Activated CD8-positive, alpha-beta memory T cell treated with anti-CD3 and anti-CD28 coated beads for 36 hours (primary cell): ENCODE data around the gene ZFAND2A. TPM values are rescaled to one million over a fixed set of nuclear protein-coding genes. Genes with fewer than 3 reads are reported as not detected.
"Not testable (repeated sequence)": the region's sequence is repeated elsewhere in the genome, so short reads cannot be mapped to it uniquely, and the experiment has no call there.

Experiments
- CTCF ChIA-PET: fragments of 350-600 bp; sonication (Branson Sonifier 250); formaldehyde crosslinking; loops from one replicate; lab custom pipeline; 2021; ENCODE audit warnings: antibody characterized with exemption; lab: Charles Lee
- POLR2A ChIA-PET: fragments of 350-600 bp; sonication (Branson Sonifier 250); formaldehyde crosslinking; loops from one replicate; lab custom pipeline; 2021; ENCODE audit warnings: antibody characterized with exemption; lab: Charles Lee
- total RNA-seq, 2 experiments: library from RNA; stranded (reverse); gene quantifications; one replicate each; pipeline ENCODE4 v1.2.3, GENCODE V29; 2021

ZFAND2A gene
- total RNA-seq, 2 experiments from 2014 or later: 21.3 to 24.2 TPM

DNA sequence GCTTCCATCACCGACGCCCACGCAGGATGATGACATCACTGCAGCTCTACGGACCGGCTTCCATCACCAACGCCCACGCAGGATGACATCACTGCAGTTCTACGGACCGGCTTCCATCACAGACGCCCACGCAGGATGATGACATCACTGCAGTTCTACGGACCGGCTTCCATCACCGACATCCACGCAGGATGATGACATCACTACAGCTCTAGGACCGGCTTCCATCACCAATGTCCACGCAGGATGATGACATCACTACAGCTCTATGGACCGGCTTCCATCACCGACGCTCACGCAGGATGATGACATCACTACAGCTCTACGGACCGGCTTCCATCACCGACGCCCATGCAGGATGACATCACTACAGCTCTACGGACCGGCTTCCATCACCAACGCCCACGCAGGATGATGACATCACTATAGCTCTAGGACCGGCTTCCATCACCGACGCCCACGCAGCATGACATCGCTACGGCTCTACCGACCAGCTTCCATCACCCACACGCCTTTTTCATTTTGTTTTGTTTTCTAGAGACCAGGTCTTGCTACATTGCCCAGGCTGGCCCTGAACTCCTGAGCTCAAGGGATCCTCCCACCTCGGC, 42.6 kb downstream of the ZFAND2A start:
- CTCF ChIA-PET: no interaction called here
- POLR2A ChIA-PET: no interaction called here

DNA sequence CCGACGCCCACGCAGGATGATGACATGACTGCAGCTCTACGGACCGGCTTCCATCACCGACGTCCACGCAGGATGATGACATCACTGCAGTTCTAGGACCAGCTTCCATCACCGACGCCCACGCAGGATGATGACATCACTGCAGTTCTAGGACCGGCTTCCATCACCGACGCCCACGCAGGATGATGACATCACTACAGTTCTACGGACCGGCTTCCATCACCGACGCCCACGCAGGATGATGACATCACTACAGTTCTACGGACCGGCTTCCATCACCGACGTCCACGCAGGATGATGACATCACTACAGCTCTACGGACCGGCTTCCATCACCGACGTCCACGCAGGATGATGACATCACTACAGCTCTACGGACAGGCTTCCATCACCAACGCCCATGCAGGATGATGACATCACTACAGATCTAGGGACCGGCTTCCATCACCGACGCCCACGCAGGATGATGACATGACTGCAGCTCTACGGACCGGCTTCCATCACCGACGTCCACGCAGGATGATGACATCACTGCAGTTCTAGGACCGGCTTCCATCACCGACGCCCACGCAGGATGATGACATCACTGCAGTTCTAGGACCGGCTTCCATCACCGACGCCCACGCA, 43.5 kb downstream of the ZFAND2A start:
- CTCF ChIA-PET: not testable (repeated sequence)

DNA sequence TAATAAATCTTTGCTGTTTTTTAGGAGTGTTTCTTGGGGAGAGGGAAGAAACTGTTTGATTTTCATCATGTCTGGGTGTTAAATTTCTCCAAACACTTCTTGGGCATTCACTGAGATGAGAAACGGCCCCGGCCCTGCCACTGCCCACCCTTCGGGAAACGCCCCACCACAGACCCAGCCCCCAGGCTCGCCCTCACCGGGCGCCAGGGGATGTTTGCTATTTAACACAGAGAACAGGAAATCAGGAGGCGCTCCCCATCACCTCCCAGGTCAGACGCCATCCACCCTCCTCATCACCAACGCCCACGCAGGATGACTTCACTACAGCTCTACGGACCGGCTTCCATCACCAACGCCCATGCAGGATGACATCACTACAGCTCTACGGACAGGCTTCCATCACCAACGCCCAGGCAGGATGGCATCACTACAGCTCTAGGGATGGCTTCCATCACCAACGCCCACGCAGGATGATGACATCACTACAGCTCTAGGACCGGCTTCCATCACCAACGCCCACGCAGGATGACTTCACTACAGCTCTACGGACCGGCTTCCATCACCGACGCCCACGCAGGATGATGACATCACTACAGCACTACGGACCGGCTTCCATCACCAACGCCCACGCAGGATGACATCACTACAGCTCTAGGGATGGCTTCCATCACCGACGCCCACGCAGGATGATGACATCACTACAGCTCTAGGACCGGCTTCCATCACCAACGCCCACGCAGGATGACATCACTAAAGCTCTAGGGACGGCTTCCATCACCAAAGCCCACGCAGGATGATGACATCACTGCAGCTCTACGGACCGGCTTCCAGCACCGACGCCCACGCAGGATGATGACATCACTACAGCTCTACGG, 44.6 kb downstream of the ZFAND2A start:
- CTCF ChIA-PET, POLR2A ChIA-PET: not testable (repeated sequence)

More for the DNA sequence above, 43.5 kb downstream of the ZFAND2A start:
- POLR2A ChIA-PET: not testable (repeated sequence)

DNA sequence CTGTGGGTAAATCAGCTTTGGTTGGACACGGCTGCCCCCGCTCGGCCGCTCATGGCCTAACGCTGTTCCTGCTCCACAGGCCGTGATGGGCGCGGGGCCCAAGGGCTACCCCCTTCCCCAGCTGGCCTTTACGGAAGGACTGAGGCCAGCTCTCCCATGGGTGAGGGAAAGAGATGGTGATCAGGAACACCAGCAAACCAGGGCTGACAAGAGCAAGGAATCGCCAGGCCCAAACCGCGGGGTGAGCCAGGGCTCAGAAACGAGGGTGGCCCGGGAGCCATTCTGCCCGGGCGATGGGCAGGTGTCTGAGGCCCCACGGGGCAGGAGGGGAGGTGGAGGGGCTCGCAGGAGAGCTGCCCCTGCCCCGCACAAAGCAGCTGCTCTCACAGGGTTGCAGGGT, 45.5 kb downstream of the ZFAND2A start:
- POLR2A ChIA-PET: no interaction called here
- CTCF ChIA-PET: no interaction called here

DNA sequence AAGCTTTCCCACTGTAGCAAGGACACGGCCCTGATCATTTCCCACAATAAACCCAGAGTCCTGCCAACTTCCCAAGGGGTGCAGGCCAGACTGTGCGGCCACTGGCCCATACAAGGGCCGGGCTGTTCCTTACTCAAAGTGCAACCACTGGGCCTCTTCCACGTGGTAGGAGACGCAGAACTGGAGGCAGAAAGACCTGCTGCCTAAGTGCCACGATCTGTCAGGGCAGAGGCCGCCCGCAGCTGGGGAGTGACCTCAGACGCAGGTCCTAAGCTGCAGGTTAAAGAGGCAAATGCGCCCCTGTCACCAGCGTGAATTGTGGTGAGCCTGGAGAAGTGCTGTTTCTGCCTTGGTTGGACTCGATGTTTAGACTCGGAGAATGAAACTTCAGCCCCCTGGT, 45.9 kb downstream of the ZFAND2A start:
- ChIA-PET CTCF (no interaction called here), POLR2A (no interaction called here)

DNA sequence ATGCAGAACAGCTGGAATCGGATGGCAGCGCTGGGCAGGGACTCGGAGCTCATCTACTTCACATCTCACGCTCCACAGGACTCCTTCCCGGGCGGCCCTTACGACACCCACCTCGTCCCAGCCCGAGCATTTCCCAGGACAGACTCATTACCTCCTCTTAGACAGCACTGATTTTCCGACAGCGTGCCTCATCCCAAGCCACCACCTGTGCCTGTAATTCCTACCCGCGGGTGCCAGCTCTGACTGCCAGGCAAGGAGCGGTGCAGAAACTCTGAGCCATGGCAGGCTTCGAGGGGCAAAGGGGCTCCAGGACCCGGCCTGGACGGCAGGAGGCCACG, 46.5 kb downstream of the ZFAND2A start:
- ChIA-PET POLR2A (no interaction called here), CTCF (no interaction called here)

DNA sequence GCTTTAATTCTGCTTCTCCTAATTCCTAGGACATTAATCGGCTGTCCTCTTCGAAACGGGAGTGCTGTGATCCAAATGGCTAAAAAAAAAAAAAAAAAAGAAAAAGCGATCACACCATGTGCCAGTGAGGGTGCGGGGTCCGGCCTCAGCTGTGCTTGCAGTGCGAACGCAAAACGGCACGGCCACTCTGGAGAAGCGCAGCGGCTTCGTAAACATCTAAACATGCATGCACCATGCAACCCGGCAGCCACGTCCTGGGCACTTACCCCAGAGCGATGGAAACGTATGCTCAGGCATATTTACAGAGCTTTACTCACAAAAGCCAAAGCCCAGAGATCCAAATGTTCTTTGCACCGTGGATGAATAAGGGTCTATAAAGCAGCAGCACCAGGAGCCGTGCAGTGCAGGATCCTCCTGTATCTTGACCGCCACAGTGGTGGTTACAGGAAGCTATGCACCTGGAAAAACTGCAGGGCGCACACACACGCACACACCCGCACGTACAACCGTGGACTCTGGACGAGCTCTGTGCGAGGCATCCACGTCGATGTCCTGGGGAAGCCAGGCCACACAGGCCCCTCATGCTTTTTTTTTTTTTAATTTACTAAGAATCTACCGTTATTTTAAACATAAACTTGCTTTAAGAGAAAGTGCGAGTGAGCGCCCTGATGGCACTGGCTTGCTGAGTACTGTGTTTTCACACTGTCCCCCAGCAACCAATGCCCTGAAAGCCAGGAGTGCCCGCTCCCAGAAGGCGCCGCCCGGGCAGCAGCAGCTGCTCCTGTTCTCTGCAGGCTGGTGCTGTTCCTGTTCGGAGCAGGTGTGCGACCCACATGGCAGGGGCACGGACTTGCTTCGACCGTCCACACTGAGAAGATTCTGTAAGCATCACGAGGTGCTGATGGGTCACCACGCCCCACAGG, 47.1 kb downstream of the ZFAND2A start:
- CTCF ChIA-PET: no interaction called here
- POLR2A ChIA-PET: no interaction called here

DNA sequence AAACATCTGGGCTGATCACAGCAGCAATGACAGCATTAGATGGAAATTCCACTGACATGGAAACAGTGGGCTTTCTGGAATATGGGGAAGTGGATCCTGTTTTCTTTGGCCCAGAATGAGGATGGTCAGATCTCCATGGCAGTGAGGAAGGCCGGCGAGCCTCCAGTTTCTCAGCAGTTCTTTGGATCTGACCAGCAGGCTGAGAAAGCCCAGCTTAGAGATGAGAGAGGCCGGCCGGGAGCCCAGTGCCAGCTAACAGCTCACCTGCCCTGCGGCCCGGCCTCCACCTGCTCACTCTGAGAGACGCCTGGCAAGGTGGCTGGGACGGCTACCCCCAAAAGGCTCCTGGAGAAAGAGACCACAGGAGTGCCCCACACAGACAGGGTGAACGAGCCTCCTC, 47.9 kb downstream of the ZFAND2A start:
- POLR2A ChIA-PET: no interaction called here
- CTCF ChIA-PET: no interaction called here

DNA sequence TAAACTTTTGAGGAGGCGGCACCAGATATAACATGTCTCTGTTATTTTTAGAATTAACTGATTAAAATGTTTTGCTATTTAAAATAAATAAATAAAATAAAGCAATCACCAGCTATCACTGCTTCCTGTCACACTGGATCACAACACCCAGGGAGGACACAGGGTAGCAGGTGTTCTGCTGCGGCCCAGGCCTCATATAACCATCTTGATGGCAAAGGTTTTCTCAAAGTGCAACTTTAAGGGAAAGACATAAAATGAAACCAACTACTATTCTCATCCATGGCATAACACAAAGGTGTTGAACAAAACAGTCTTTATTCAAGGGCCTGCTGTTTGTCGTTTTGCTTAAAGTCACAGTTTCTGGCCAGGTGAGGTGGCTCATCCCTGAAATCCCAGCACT, 48.8 kb downstream of the ZFAND2A start:
- ChIA-PET CTCF (no interaction called here), POLR2A (interaction anchor here (0.6 kb wide), 1 partner anchor 88 kb away, joined by 4 read pairs; no protein-coding TSS in a partner anchor)

DNA sequence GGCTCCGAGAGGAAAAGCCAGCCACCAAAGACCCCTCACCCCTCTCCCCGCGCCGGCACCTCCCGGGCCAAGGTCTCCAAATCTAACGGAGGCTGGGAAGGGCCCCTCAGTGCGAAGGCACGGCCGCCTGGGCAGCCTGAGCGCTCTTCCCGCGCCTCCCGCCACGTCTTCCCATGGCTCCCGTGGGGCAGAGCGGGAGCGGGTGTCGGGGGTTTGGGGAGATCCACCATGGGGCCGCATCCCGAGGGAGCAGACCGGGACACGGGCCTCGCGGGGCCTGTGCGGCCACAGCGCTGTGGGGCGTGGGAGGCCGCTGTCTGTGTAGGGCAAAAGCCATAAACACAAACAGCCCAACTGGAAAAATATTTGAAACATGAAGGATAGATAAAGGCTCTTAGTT, 49.6 kb downstream of the ZFAND2A start:
- CTCF ChIA-PET: no interaction called here
- POLR2A ChIA-PET: no interaction called here

DNA sequence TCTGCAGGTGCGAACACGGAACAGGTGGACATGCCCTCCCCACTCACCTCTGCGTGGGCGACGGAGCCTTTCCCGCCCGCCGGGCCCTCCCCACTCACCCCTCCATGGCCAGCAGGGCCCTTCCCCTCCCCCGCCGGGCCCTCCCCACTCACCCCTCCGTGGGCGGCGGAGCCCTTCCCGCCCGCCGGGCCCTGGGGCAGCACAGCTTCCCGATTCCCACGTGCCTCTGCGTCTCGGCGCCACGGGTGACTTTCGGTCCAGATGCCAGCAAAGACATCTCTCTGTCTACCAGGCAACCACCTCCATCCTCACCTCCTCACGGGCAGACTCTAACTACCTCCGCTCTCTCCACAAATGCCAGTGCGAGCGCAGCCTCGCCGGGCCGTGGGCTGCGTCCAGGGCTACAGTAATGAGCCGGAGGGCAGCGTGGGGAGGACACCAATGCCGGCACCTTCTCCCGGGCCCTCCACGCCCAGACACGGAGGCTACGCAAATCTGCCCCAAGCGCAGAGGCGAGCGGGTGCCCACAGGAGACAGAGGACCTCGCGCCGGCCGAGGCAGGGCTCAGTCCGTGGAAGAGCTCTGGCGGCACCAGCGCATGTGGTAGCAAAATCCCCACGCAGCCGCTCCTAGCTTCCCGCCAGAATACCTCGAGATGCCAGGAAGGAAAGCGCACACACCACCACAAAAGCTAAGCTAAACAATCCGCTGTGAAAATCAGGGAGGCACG, 50.2 kb downstream of the ZFAND2A start:
- CTCF ChIA-PET: no interaction called here

DNA sequence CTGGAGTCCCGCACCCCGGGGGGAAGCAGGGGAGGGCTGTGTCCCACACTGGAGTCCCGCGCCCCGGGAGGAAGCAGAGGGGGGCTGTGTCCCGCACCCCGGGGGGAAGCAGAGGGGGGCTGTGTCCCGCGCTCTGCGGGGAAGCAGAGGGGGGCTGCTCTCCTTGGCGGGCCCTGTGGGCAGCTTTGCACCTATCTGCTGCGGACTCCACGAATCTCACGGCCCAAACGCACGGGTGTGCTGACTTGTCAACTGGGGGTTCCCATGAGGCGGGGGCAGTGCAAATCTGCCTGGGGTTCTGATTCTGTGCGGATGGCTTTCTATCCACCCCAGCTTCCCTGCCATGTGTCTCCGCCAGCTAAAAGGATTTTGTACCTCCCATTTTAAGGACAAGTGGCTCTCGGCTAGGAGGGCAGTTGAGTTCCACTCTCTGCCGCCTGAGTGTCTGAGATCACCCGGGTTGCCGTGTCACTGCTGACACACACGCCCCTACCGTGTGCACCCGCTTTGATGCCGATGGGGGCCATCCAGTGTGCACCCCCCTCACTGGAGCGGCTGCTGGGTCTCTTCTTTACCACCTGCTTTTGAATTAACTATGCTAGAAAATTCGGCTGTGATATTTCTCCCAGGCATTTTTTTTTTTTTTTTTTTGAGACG, 51.6 kb downstream of the ZFAND2A start:
- ChIA-PET CTCF (interaction anchor here (0.6 kb wide), 1 partner anchor 64 kb away, joined by 3 read pairs; no protein-coding TSS in a partner anchor), POLR2A (no interaction called here)

More for the DNA sequence above, 50.2 kb downstream of the ZFAND2A start:
- POLR2A ChIA-PET: no interaction called here

DNA sequence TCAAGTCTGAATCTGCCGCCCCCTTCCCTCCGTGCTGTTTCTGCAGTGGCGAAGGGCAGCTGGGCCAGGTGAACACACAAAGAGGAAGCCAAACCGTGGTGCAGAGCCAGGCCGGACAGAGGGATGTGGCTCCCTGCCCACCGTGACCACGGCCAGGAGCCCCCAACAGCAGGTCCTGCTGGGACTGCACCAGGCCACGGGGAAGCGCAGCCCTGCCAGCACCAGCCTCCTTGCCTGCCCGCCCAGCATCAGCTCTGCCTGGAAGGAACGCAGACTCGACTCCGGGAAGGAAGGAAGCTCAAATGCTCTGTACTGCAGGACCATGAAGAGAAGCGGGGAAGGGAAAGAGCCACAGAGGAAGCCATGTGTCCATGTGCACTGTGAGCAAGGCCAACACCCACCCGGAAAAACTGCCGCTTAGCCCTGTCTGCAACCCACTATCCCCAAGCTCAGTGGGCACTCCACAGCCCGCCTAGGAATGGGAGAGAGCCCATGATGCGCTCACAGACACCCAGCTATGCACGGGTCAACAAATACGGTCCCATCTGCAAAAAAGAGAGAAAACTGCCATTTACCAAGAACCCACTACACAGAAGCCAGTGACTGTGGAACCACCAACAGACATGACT, 53.1 kb downstream of the ZFAND2A start:
- ChIA-PET CTCF (no interaction called here), POLR2A (no interaction called here)

DNA sequence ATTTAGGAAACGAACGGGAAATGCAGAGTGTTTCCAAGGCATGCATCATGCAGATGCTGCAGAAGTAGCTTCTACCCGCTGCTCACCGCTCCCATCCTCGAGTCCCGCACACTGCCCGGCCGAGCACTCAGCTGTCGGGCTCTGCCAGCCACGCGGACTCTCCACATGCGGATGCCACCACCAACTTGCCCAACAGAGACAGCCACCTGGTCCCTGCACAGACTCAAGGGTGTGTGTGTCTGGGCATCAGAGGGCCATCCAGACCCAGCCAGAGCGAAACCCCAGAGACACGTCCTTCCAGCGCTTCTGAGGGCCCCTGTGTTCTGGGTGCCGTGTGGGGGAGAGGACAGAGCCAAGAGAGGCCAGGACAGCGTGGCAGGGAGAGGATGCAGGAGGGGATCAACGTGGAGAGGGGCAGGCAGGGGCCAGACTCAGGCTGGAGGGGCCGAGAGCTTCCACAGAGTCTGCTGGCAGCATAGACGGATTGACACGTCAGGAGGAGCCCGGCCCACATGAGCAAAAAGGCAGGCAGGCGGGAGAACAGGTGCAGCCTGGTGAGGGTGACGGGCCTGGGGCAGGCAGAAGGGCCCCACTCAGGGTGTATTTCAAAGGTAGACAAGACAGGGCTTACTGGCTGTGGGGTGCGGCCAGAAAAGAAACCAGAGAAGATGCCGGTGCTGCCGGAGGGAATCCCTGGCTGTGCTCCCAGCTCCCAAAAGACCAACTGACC, 53.8 kb downstream of the ZFAND2A start:
- CTCF ChIA-PET: no interaction called here
- POLR2A ChIA-PET: no interaction called here

DNA sequence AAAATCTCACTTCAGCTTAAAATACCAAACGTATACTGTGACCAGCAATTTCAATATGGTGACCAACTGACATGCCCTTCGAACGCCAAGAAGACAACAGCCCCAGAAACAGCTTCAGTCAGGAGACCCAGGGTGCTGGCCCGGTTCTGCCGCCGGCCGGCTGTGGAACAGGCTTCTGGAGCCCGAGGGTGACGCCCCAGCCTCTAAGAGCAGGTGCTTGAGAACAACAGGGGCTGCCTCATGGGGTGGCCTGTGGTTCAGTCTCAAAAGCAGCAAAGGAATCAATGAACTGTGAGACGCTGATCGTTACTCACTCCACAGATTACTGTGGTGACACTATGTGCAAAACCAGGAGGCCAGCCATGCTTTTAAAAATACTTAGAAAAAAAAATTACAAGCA, 54.8 kb downstream of the ZFAND2A start:
- POLR2A ChIA-PET: no interaction called here
- CTCF ChIA-PET: interaction anchor here (0.7 to 3.0 kb wide), 2 partner anchors 32 to 72 kb away, joined by 5 to 11 read pairs; a partner anchor contains a TSS

DNA sequence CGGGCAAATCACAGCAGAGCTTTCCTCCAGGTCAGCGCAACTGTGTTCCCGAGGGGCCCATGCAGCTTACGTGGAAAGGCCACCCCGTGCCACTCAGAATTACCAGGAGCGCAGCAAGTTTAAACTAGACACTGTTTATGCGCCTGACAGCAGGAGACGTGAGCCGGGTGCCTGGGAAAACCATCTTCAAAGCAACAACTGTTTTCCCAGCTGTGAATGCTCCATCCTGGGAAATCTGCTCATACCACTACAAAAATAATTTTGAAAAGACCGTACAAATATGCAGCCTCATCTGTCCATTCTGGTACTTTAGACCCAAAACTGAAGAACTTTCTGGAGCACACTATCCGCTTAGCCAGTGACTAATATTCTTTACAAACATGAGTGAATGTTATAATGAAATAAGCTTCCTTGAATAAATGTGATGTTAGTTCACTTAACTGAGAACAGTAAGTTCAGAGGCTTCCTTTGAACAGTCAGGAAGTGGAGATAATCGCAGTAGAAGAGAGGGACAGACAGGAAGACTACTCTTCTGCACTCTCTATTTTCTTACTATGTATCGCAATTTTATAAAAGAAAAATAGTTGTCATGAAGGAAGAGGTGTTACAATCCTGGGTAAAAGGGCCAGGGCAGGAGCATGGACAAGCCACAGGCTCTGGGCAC, 55.3 kb downstream of the ZFAND2A start:
- CTCF ChIA-PET: interaction anchor here (0.7 to 3.0 kb wide), 5 partner anchors 19 to 73 kb away, joined by 5 to 11 read pairs (median 8); a partner anchor contains a TSS
- POLR2A ChIA-PET: no interaction called here
